GM19438 (cell line): ENCODE data around the gene CLOCK.

Source experiments
- ATAC-seq: cut with Tn5 transposase; IDR thresholded peaks from one replicate; pipeline ENCODE4 v1.9.1; 2021; ENCODE audit warnings: low read depth; ENCODE audit not compliant: unreplicated experiment

The CLOCK gene

DNA sequence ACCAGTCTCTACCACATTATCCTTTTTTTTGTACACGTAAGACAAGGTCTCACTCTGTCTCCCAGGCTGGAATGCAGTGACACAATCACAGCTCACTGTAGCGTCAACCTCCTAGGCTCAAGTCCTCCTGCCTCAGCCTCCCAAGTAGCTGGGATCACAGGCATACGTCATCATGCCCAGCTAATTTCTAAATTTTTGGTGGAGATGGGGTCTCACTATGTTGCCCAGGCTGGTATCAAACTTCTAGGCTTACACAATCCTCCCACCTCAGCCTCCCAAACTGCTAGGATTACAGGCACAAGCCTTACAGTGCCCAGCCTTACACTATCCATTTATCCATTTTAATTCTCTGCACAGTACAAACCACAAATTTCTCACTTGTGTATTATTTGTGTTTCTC lies 58.0 kb downstream of the CLOCK start:
- ATAC-seq: no peak

DNA sequence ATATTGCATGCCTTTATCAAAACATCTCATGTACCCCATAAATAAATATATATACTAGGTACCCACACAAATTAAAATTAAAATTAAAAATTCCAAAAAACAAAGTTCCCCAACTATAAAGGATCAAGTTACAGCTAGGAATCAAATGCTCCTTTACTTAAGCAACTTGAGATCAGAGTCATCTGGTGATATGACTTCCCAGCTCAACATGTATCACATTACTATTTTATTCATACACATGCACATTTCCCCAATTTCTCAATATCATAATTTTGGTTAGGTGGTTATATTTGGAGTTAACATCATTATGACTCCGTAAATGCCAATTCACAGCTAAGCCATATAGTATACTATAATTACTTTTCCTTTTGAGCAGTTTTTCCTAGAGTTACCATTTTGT lies 60.9 kb downstream of the CLOCK start:
- no peak for ATAC-seq

DNA sequence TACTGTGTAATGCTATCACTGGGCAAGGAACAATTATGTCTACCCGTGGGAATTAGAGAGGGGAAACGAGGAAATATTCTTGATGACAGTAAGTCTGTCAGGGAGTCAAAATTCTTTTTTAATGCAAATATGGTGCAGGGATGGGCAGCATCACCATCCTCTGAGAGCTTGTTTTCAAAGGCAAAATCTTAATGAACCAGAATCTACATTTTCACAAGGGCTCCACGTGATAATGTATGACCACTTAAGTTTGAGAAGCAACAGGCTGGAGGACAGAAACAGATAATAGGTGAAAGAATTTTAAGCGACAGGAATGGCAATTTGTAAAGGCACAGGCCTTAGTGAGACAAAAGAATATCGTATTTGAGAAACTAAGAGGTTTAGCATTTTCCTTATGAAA lies 63.4 kb downstream of the CLOCK start:
- ATAC-seq: no peak

DNA sequence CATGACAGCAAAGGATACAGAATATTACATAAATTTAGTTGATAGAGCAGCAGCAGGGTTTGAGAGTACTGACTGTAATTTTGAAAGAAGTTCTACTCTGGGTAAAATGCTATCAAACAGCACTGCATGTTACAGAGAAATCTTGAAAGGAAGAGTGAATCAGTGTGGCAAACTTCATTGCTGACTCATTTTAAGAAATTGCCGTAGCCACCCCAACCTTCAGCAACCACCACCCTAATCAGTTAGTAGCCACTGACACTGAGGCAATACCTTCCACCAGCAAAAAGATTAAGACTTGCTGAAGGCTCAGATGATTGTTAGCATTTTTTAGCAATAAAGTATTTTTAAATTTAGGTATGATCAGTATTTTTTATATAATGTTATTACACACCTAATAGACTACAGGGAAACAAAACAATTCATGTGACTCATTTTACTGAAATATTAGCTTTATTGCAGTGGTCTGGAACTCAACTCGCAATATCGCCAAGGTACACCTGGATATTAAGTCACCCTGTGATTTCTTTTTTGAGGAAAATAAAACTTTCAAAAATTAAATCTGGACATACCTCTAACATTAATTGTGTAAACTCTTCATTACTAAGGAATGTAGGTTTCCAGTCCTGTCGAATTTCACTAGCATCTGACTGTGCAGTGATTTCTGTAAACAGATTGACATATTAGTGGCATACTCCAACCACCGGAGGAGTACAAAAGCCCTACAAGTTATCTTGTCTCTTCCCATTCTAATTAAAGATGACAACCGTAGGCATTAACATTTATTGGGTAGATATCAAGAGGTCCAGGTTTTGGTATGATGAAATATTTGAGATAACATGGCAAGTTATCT lies 71.1 kb downstream of the CLOCK start:
- no peak for ATAC-seq

DNA sequence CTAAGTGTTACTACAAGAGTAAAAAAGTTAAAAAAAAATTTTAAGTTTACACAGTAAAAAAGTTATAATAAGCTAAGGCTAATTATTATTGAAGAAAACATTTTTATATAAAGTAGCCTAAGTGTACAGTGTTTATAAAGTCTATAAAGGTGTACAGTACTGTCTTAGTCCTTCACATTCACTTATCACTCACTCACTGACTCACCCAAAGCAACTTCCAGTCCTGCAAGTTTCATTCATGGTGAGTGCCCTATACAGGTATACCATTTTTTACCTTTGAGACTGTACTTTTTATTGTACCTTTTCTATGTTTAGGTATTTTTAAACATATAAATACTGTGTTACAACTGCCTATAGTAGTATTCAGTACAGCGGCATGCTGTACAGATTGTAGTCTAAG lies 76.7 kb downstream of the CLOCK start:
- ATAC-seq: no peak

DNA sequence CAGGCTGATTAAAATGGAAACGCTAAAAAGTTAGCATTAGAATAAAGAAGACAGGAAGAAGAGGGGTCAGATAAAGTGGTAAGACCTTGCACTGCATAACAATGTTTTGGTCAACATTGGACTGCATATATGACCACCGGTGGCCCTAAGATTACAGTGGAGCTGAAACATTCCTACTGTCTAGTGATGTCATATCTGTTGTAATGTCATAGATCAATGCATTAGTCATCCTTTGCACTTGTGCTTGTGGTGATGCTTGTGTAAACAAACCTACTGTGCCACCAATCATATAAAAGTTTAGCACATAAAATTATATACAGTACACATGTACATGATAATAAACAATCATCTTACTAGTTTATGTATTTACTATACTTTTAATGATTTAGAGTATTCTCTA lies 78.0 kb downstream of the CLOCK start:
- no peak for ATAC-seq

DNA sequence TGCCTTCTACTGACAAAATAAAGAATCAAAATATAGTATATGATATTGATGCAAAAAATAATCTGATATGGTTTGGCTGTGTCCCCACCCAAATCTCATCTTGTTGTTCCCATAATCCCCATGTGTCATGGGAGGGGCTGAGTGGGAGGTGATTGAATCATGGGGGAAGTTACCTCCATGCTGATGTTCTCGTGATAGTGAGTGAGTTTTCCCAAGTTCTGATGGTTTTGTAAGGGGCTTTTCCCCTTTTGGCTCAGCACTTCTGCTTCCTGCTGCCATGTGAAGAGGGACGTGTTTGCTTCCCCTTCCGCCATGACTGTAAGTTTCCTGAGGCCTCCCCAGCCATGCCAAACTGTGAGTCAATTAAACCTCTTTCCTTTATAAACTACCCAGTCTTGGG lies 80.7 kb downstream of the CLOCK start:
- no peak for ATAC-seq

DNA sequence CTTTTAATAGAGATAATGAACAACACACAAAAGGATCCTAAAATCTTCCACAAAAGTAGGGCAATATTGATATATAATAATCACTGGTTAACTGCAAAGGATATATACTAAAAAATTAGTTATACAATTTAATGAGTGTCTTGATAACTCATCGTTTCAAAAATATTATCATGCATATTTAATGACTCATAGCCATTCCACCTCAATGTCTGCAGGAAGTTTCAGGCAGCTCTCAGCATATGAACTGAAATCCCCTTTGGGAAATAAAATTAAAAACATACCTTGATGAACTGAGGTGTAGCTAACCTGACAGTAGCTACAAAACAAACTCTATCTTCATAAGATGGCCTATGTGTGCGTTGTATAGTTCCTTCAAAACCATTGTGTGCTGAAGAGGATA lies 88.1 kb downstream of the CLOCK start:
- ATAC-seq: no peak

DNA sequence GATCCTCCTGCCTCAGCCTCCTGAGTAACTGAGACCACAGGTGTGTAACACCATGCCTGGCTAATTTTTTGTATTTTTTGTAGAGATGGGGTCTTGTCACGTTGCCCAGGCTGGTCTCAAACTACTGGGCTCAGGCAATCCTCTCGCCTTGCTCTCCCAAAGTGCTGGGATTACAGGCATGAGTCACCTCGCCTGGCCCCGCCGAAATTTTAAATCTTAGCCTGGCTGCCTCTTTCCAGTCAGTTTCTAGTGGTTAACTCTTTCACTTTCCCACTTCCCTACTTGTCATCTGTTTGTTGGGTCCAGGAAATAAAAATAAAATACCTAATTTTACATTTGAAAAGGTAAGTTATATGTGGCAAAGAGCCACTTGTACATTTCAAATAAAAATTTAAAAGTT lies 88.5 kb downstream of the CLOCK start:
- no peak for ATAC-seq

DNA sequence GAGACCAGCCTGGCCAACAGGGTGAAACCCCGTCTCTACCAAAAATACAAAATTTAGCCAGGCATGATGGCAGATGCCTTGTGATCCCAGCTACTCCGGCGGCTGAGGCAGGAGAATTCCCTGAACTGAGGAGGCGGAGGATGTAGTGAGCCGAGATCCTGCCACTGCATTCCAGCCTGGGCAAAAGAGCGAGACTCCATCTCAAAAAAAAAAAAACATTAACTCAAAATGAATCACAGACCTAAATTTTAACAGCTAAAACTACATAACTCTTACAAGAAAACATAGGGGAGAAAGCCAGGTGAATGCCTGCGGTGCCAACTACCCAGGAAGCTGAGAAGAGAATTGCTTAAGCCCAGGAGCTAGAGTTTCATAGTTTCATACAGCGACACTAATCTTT lies 96.1 kb downstream of the CLOCK start:
- no peak for ATAC-seq

DNA sequence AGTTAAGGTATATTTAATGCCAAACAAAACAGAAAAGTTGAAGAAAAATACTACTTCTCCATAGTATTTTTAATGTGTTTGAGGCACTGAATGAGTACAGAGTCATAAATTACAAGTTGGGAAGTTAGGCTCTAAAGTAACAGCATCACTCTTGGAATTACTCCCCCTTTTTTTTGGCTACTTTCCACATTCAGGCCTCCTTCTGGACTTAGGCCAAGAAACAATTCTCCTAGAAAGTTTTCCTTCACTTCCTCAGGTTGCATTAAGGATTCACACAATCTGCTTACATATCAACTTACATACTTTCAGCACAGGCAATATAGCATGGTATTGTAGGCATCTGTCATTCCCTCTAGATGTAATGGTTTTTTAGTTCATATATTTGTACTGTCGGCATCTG lies 98.9 kb downstream of the CLOCK start:
- ATAC-seq: no peak

DNA sequence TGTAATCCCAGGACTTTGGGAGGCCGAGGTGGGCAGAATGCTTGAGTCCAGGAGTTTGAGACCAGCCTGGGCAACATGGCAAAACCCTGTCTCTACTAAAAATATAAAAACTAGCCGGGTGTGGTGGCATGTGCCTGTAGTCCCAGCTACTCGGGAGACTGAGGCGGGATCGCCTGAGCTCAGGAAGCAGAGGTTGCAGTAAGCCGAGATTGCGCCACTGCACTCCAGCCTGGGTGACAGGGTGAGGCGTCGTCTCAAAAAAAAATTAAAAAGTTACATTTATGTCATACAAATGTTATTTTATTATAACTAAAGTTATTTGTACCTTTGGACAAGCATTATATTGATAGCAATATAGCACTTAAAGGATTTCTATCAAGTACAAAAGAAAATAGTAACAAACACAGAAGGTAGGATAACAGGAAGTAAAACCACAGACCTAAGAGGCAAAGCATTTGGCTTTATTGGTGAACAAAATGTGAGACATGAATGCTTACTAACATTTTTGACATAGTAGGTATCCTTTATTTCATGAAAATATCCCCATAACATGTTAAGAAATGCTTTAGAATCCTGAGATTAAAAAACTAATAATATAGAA lies 99.5 kb downstream of the CLOCK start:
- no peak for ATAC-seq

DNA sequence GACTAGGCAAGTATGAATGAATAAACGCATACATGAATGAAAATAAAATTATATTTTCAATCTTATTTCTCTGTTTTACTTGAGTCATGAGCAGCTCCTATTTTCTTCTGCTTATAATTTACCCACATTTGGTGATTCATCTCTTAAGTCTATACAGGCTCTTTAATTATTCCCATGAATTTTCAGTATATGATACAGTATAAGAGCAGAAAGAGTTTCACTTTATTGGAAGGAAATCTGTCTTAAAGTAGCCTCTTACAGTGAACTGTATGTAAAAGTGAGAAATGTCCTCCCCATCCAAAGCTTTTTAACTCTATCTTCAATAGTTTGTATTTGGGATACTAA lies 100.2 kb downstream of the CLOCK start:
- no peak for ATAC-seq

DNA sequence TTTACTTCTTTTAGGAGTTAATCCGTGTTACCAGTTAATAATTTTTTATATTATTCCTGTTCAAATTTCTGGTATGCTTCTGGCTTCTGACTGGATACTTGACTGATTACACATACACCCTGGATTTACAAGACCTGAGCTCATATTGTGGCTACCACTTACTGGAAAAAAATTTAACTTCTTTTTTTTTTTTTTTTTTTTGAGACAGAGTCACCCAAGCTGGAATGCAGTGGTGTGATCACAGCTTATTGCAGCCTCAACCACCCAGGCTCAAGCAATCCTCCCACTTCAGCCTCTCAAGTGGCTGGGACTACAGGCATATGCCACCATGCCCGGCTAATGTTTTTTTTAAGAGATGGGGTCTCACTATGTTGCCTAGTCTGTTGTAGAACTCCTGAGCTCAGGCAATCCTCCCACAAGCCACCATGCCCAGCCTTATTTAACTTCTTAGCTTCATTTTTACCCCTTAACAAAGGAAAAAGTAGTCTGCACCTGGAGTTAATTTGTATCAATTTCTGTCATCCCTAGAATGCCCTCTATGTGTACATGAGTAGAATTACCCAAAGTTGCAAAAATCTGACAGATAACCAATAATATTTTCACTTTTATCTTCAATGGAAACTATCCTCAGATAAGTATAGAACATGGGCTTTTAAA lies 100.7 kb downstream of the CLOCK start:
- no peak for ATAC-seq

DNA sequence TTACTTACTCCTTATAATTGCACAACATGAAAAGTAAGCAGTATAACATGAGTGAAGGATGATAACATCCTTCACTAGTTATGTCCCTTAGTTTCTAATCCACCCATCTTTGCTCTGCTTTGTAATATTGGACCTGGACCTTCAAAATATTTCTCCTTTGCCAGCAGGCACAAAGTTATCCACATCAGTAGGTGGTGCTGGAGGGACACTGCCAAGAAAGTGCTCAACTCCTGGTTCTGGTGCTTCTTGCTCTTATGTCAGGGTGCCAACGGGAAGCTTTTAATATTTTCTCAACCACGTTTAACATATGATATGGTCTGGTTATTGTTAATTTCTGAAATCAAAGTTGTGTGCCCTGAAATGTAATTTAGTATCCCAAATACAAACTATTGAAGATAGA lies 101.9 kb downstream of the CLOCK start:
- no peak for ATAC-seq

DNA sequence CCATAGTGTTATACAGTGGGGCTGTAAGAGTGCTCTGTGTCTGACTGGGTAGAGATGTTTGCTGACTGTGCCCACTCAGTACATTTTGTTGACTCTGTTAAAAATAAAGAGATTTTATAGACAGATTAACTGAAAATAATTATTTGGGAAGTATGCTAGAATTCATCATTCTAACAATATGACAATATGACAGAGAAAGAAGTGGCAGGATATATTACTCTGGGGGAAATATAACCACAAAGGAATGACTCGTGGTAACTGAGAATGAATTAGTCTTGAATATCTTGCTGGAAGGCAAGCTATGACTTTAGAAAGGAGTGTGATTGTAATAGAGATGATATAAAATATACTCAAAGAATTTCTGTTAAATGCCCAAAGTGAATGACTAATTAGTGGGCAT lies 104.2 kb downstream of the CLOCK start:
- no peak for ATAC-seq

DNA sequence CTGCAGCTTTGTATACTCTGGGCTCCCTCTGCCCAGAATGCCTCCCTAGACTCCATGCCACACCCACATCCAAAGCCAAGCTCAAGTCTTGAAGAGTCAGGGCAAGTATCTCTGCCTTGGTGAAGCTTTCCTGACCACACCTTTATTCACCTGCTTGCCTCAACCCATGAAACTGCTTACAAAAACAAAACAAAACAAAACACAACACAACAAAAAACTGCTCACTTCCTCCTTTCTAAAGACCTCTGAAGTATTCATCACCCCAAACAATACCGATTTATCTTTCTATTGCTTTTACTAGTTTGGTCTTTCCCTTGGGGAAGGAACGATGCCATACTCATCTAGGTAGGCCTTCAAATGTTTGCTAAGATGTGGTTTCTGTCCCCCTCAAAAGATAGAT lies 105.9 kb downstream of the CLOCK start:
- no peak for ATAC-seq

DNA sequence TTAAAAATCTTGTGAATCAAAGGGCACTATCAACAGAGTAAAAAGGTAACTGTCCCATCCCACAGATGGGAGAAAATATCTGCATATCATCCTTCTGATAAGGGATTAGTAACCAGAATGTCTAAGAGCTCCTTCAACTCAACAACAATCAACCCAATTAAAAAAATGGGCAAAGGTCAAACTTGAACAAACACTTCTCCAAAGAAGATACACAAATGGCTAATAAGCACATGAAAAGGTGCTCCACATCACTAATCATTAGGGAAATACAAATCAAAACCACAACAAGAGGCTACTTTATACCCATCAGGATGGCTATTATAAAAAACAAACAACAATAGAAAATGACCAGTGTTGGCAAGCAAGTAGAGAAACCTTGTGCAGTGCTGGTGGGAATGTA lies 107.7 kb downstream of the CLOCK start:
- ATAC-seq: no peak

DNA sequence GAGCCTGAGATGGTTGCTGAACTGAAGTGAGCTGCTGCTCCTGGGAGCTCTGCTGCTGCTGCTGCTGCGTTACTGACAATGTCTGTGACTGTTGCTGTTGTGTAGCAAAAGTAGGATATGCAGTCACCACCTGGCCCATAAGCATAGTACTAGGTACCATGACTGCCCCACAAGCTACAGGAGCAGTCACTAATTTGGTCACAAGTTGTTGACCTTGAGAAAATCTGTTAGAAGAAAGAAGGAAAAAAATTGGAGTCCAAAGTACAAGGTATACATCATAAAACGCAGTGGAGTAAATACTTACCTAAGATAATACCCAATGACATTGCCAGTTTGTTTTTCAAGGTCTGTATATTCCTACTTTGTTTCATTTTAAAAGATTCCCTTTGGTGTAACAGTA lies 108.4 kb downstream of the CLOCK start:
- no peak for ATAC-seq

DNA sequence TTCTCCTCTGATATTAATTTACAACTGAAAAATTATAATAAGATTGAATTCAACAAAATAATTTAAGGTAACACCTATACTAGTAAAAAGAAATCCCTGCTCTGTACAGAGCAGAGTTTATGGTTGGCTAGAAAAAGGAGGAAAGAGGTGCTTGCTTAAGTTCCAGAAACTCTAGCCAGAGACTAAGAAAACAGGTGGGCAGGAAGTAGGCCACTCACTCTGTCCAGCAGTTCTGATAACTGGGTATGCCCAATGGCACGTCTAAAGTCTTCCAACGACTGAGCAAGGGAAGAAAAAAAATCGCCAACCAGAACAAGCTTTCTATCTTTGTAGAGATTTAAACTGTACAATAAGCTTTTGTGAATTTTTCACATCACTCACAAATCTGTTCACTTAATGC lies 108.9 kb downstream of the CLOCK start:
- ATAC-seq: no peak

DNA sequence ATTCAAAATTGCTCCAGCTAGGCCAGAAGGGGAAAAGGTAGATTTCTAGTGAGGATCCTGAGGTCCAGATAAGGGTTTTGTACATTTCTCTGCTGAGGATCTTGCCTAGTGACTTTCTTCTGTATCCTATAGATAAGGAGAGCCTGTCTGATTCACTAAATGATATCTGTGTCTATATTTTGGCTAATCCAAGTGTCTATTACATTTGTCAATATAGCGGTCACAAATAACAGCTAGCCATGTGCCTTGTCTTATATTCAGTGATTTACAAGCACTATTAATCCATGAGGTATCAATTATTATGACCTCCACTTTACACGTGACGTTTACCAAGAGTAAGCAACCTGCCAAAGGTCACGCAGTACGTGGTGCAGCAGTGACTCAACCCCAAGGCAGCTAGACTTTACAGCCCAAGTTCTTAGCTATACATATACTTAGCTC lies 109.3 kb downstream of the CLOCK start:
- ATAC-seq: no peak
